ENCODE data around the gene UST. TPM values are rescaled to one million over a fixed set of nuclear protein-coding genes. Genes with fewer than 3 reads are reported as not detected.

UST gene
- total and polyA plus RNA-seq, 4 donors: 0.24 to 2.7 (median 0.87) TPM

- no peak overlapping the region for H3K4me3 ChIP-seq (ENCODE audit: low read depth in 1 of 3, low read length in 3 of 3)
- no peak overlapping the region for H3K9ac ChIP-seq (ENCODE audit: low read depth in 1 of 2, low read length in 2 of 2)
- no peaks in the 10 kb centered on the region for H3K36me3 ChIP-seq (ENCODE audit: control insufficient read depth in 4 of 4, insufficient read depth in 3 of 4, low read depth in 1 of 4, low read length in 3 of 4)
- 8% methylated on average over 6 of the region's 6 CpGs for WGBS
- H3K4me1 ChIP-seq (ENCODE audit: control insufficient read depth in 4 of 4, insufficient read depth in 4 of 4, low read length in 3 of 4): peaks cover 8 to 19% (median 11%) of the 10 kb centered on the region in 4 donors
- no peaks in the 10 kb centered on the region for H3K9me3 ChIP-seq (ENCODE audit: control insufficient read depth in 4 of 4, low read length in 3 of 4)
- no peak overlapping the region for H3K27ac ChIP-seq (ENCODE audit: low read depth in 1 of 2, low read length in 2 of 2)
- DNase-seq (ENCODE audit: low spot score): peak; percentile 49
- H3K27me3 ChIP-seq (ENCODE audit: control insufficient read depth in 4 of 4, insufficient read depth in 4 of 4, low read length in 3 of 4): no peaks in the 10 kb centered on the region
- TF ChIP-seq NR2F2 (IDR thresholded peaks at IDR 0.05): no peak
- TF ChIP-seq HNF4G (IDR thresholded peaks at IDR 0.05): peak; percentile 89
- TF ChIP-seq JUND (IDR thresholded peaks at IDR 0.05): peak in 1 of 2 donors; percentile 14
- TF ChIP-seq CTCF (IDR thresholded peaks at IDR 0.05; ENCODE audit: low read depth, low read length, missing input control): peak; percentile 69
- no peak for TF ChIP-seq MAX (IDR thresholded peaks at IDR 0.05)
- peak; percentile 90 to 92 for TF ChIP-seq HNF4A (conservative IDR thresholded peaks at IDR 0.05)
- TF ChIP-seq EGR1 (IDR thresholded peaks at IDR 0.05; ENCODE audit: low read depth in 2 of 2): no peak
- no peak for TF ChIP-seq REST (IDR thresholded peaks at IDR 0.05)
- TF ChIP-seq ZBTB33 (IDR thresholded peaks at IDR 0.05): no peak
- TF ChIP-seq ATF3 (IDR thresholded peaks at IDR 0.05): peak; percentile 34
- TF ChIP-seq FOXA2 (IDR thresholded peaks at IDR 0.05): peak; percentile 64
- peak; percentile 21 to 28 for TF ChIP-seq RXRA (IDR thresholded peaks at IDR 0.05)
- TF ChIP-seq GABPA (IDR thresholded peaks at IDR 0.05 in 1 of 2, conservative IDR thresholded peaks at IDR 0.05 in 1 of 2): no peak
- no peak for TF ChIP-seq TAF1 (conservative IDR thresholded peaks at IDR 0.05)
- TF ChIP-seq RAD21 (IDR thresholded peaks at IDR 0.05): peak; percentile 96 to 98
- no peak for TF ChIP-seq FOXA1 (IDR thresholded peaks at IDR 0.05)
- no peak for TF ChIP-seq YY1 (IDR thresholded peaks at IDR 0.05)
- TF ChIP-seq SP1 (IDR thresholded peaks at IDR 0.05): peak; percentile 48
Observed at GRCh38 chr6:149028767-149029405, 282.1 kb downstream of the UST start.
